Measurements from ENCODE around the gene RNF41.

RNF41 gene

DNA sequence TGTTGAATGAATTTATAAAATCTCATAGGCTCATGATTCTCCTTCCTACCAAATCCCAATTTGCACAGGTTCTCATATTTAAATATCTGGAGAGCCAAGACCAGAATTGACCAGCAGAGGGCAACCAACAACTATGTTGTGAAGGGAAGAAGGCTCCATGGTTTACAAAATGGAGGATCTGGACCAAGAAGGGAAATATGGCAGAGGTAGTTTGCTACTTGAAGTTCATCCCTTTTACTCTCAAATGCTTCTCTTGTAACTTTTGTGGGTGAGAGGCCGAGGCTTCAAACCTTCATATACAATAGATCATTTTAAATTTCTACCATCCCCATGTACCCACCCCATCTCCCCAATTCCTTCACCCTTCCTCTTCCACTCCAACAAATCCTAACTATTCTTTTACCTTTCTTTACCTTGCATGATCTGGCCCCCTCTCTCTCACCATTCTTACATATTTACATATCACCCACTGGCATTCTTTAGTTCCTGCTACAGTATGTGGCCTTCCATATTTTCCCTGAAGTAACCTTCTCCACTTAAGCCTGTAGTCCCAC lies 28.6 kb downstream of the RNF41 start:
- ATAC-seq: 0 out of 3 replicates have a peak, but pooled peaks have one; percentile 8
- TF ChIP-seq SNAI2 (CRISPR knock-in tag; IDR thresholded peaks at IDR 0.05) (no peak), GLIS3 (CRISPR knock-in tag; IDR thresholded peaks at IDR 0.05) (no peak), TOX (CRISPR knock-in tag; IDR thresholded peaks at IDR 0.05; ENCODE audit: borderline replicate concordance) (no peak), TSHZ2 (CRISPR knock-in tag; IDR thresholded peaks at IDR 0.05) (peak; percentile 12; the same call in 1 of the 2 replicates), ZFP3 (CRISPR knock-in tag; IDR thresholded peaks at IDR 0.05) (no peak)

- TF ChIP-seq TSHZ2 (CRISPR knock-in tag; IDR thresholded peaks at IDR 0.05) (no peak), SNAI2 (CRISPR knock-in tag; IDR thresholded peaks at IDR 0.05) (no peak), PATZ1 (CRISPR knock-in tag; IDR thresholded peaks at IDR 0.05; ENCODE audit: borderline replicate concordance) (no peak), ARNTL (CRISPR knock-in tag; IDR thresholded peaks at IDR 0.05; ENCODE audit: borderline replicate concordance, low read depth) (no peak), ZNF8 (CRISPR knock-in tag; IDR thresholded peaks at IDR 0.05) (no peak), CSRNP3 (CRISPR knock-in tag; IDR thresholded peaks at IDR 0.05) (no peak), CREB5 (CRISPR knock-in tag; IDR thresholded peaks at IDR 0.05; ENCODE audit: low read depth) (no peak), BACH2 (CRISPR knock-in tag; IDR thresholded peaks at IDR 0.05; ENCODE audit: borderline replicate concordance) (no peak), ESRRG (CRISPR knock-in tag; IDR thresholded peaks at IDR 0.05) (no peak), TOX (CRISPR knock-in tag; IDR thresholded peaks at IDR 0.05; ENCODE audit: borderline replicate concordance) (no peak), CSDC2 (CRISPR knock-in tag; IDR thresholded peaks at IDR 0.05) (no peak), ZNF565 (CRISPR knock-in tag; conservative IDR thresholded peaks at IDR 0.05; ENCODE audit: low read depth) (no peak), GLIS3 (CRISPR knock-in tag; IDR thresholded peaks at IDR 0.05) (no peak), PPARA (CRISPR knock-in tag; IDR thresholded peaks at IDR 0.05; ENCODE audit: borderline replicate concordance) (no peak), ZC3H10 (CRISPR knock-in tag; IDR thresholded peaks at IDR 0.05) (no peak), ZFP30 (CRISPR knock-in tag; IDR thresholded peaks at IDR 0.05) (no peak), RARB (CRISPR knock-in tag; IDR thresholded peaks at IDR 0.05) (no peak), ZFP3 (CRISPR knock-in tag; IDR thresholded peaks at IDR 0.05) (no peak)
- TF ChIP-seq, protein P1, sequence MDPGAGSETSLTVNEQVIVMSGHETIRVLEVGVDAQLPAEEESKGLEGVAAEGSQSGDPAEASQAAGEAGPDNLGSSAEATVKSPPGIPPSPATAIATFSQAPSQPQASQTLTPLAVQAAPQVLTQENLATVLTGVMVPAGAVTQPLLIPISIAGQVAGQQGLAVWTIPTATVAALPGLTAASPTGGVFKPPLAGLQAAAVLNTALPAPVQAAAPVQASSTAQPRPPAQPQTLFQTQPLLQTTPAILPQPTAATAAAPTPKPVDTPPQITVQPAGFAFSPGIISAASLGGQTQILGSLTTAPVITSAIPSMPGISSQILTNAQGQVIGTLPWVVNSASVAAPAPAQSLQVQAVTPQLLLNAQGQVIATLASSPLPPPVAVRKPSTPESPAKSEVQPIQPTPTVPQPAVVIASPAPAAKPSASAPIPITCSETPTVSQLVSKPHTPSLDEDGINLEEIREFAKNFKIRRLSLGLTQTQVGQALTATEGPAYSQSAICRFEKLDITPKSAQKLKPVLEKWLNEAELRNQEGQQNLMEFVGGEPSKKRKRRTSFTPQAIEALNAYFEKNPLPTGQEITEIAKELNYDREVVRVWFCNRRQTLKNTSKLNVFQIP (CRISPR knock-in tag; IDR thresholded peaks at IDR 0.05; ENCODE audit: borderline replicate concordance, low read depth): no peak
- ATAC-seq: no peak
Measured at GRCh38 chr12:56192582-56192981, 29.1 kb downstream of the RNF41 start.
